ENCODE results near the gene HP.

The HP gene

GRCh38 chr16:72091217-72091616, 36.9 kb downstream of the HP start:
- no peak overlapping the region for H3K4me3 ChIP-seq (ENCODE audit: low read depth, low read length)
- TF ChIP-seq, protein P1, sequence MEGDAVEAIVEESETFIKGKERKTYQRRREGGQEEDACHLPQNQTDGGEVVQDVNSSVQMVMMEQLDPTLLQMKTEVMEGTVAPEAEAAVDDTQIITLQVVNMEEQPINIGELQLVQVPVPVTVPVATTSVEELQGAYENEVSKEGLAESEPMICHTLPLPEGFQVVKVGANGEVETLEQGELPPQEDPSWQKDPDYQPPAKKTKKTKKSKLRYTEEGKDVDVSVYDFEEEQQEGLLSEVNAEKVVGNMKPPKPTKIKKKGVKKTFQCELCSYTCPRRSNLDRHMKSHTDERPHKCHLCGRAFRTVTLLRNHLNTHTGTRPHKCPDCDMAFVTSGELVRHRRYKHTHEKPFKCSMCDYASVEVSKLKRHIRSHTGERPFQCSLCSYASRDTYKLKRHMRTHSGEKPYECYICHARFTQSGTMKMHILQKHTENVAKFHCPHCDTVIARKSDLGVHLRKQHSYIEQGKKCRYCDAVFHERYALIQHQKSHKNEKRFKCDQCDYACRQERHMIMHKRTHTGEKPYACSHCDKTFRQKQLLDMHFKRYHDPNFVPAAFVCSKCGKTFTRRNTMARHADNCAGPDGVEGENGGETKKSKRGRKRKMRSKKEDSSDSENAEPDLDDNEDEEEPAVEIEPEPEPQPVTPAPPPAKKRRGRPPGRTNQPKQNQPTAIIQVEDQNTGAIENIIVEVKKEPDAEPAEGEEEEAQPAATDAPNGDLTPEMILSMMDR (IDR thresholded peaks at IDR 0.05; ENCODE audit: low read depth, low read length, missing control alignments), result no peak
- DNase-seq (ENCODE audit: low read depth), result no peak

GRCh38 chr16:72092832-72093447, 38.6 kb downstream of the HP start:
- H3K4me3 ChIP-seq (ENCODE audit: low read depth, low read length), result peak overlapping the region; percentile 91
- no peak for DNase-seq (ENCODE audit: low read depth)
- TF ChIP-seq, protein P1 (IDR thresholded peaks at IDR 0.05; ENCODE audit: low read depth, low read length, missing control alignments), result no peak

DNA sequence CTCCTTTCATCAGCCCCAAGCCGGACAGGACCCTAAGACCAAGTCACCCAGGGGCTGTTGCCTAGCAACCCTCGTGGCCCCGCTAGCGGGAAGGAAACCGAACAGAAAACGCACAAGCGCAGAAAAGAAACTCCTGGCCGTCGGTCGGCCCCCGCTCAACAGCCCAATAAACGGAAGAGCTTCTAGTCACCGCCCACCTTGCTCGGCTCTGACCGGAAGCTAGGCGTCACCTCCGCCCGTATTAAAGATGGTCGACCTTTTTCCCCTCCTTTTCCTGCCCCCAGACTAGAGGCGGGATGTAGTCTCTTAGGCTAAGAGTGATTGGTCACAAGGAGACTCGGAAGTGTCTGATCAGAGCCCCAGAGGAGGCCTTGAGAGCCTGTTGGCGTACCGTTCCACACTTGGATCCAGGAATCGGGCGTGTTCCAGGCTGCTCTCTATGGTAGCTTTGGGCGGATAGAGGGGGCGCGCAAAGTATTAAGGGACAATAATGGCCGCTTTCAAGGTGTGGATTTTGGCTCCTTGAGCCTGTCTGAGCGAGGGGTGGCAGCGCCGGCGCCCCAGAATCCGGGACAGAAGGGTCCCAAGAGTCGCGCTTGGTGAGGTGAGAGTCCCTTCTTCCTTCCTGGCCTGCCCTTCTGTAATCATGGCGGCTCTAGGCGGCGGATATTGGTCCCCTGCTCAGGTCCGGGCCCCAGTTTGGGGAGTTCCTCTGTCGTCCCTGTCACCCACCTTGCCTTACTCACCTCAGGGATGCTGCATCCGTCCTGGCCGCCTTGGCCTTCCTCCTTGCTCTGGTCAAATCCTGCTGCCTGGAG, 39.4 kb downstream of the HP start, which contains the start of the genes DHX38 and TXNL4B:
Gene DHX38 (plus strand): TSS at position 400 of the 818 bp plus-strand sequence. CDS start 2,311 bp downstream, outside the sequence.
Gene TXNL4B (minus strand): TSS at position 173 of the 818 bp plus-strand sequence. CDS start 2,871 bp downstream, outside the sequence.
- TF ChIP-seq, protein P1 (IDR thresholded peaks at IDR 0.05; ENCODE audit: low read depth, low read length, missing control alignments), result no peak
- peak within 1 kb of the TSS; percentile 91 for H3K4me3 ChIP-seq (ENCODE audit: low read depth, low read length)
- DNase-seq (ENCODE audit: low read depth), result peak; percentile 98

DNA sequence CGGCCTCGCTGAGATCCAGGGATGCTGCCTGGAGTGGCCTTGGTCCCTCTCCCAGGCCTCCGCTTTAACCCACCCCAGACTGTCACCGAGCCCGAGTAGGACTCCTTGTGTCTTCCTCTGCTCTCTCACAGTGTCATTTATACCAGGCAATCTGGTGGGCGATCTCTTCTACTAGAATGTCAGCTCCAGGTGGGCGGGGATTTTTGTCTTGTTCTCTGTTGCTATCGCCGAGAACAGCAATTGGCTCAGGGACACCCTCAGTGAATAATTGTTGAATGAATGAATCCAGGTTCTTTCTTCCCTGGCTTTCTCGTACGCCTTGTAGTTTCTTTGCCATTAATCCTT, 39.9 kb downstream of the HP start:
- no peak for DNase-seq (ENCODE audit: low read depth)
- TF ChIP-seq, protein P1 (IDR thresholded peaks at IDR 0.05; ENCODE audit: low read depth, low read length, missing control alignments), result no peak
- H3K4me3 ChIP-seq (ENCODE audit: low read depth, low read length), result peak overlapping the region; percentile 91

DNA sequence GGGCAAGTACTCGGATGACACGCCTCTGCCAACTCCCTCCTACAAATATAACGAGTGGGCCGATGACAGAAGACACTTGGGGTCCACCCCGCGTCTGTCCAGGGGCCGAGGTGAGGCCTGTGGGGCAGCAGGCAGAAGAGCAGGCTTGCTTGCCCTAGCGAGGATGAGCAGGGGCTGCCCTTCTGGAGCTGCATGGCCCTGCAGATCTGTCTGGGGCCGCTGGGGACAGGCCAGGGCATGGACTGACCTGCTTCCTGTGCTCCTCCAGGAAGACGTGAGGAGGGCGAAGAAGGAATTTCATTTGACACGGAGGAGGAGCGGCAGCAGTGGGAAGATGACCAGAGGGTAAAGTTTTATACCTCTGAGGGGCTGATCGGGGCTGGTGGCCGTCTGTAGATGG, 44.6 kb downstream of the HP start:
- no peak overlapping the region for H3K4me3 ChIP-seq (ENCODE audit: low read depth, low read length)

GRCh38 chr16:72099377-72099818, 45.1 kb downstream of the HP start:
- peak; percentile 19 for DNase-seq (ENCODE audit: low read depth)
- no peak overlapping the region for H3K4me3 ChIP-seq (ENCODE audit: low read depth, low read length)
- TF ChIP-seq, protein P1 (IDR thresholded peaks at IDR 0.05; ENCODE audit: low read depth, low read length, missing control alignments), result peak; percentile 70

More for the DNA sequence above, 44.6 kb downstream of the HP start:
- no peak for DNase-seq (ENCODE audit: low read depth)
- TF ChIP-seq, protein P1 (IDR thresholded peaks at IDR 0.05; ENCODE audit: low read depth, low read length, missing control alignments), result no peak
